ENCODE results near the gene FOXO3.
"Not testable (repeated sequence)": the region's sequence is repeated elsewhere in the genome, so short reads cannot be mapped to it uniquely, and the experiment has no call there.

FOXO3 gene

GRCh38 chr6:108560463-108561308 lies at the start of gene FOXO3:
TSS of gene FOXO3 (plus strand) at chr6:108560917. CDS start at chr6:108561209, 292 bp downstream.
- no peak for DNase-seq

- no peak for DNase-seq
These were observed 41.8 kb upstream of the FOXO3 start for GRCh38 chr6:108518714-108519576.

GRCh38 chr6:108521616-108522107 lies 39.1 kb upstream of the FOXO3 start:
- DNase-seq: no peak

- DNase-seq: no peak
These were observed 37.0 kb upstream of the FOXO3 start for GRCh38 chr6:108523697-108524096.

GRCh38 chr6:108524528-108525248 lies 36.0 kb upstream of the FOXO3 start:
- DNase-seq: no peak

- no peak for DNase-seq
These were observed 34.0 kb upstream of the FOXO3 start for GRCh38 chr6:108526739-108527174.

GRCh38 chr6:108528878-108529277 lies 31.8 kb upstream of the FOXO3 start:
- no peak for DNase-seq

- DNase-seq: no peak
These were observed 29.4 kb upstream of the FOXO3 start for GRCh38 chr6:108531332-108531731.

- DNase-seq: no peak
These were observed 25.5 kb upstream of the FOXO3 start for GRCh38 chr6:108535114-108535742.

- DNase-seq: not testable (repeated sequence)
These were observed 24.7 kb upstream of the FOXO3 start for GRCh38 chr6:108535920-108536535.

- peak; percentile 50 for DNase-seq
These were observed 18.6 kb upstream of the FOXO3 start for GRCh38 chr6:108541843-108542759.

- no peak for DNase-seq
These were observed 17.4 kb upstream of the FOXO3 start for GRCh38 chr6:108543175-108543940.

GRCh38 chr6:108544606-108545005 lies 16.1 kb upstream of the FOXO3 start:
- DNase-seq: peak; percentile 18

GRCh38 chr6:108546079-108547049 lies 14.4 kb upstream of the FOXO3 start:
- DNase-seq: no peak

GRCh38 chr6:108549241-108549640 lies 11.5 kb upstream of the FOXO3 start:
- DNase-seq: no peak

- no peak for DNase-seq
These were observed 11.0 kb upstream of the FOXO3 start for GRCh38 chr6:108549741-108550140.

- no peak for DNase-seq
These were observed 10.5 kb upstream of the FOXO3 start for GRCh38 chr6:108550256-108550655.

- DNase-seq: no peak
These were observed 5.2 kb upstream of the FOXO3 start for GRCh38 chr6:108555399-108556052.
